GM21515 (cell line): ENCODE measurements around the gene RIPK1.

ENCODE experiments used
- ATAC-seq: cut with Tn5 transposase; IDR thresholded peaks from one replicate; pipeline ENCODE4 v1.9.1; 2021; ENCODE audit not compliant: unreplicated experiment

RIPK1 gene

DNA sequence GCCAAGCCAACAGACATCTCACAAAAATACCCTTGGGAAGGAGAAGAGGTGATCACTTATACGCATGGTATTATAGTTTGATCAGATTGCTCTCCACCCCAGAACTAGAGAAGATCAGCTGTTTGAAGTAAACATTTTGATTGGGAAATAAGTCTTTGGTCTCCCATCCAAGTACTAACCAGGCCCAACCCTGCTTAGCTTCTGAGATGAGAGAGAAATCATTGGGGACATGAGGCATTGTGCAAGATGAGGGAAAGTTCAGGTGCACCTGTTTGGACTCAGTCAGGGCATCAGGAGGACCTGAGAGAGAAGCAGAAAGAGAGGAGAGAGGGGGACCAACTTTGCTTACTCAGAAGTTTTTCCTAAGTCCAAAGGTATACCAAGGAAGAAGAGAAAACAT, 11.4 kb downstream of the RIPK1 start:
- ATAC-seq: no peak

DNA sequence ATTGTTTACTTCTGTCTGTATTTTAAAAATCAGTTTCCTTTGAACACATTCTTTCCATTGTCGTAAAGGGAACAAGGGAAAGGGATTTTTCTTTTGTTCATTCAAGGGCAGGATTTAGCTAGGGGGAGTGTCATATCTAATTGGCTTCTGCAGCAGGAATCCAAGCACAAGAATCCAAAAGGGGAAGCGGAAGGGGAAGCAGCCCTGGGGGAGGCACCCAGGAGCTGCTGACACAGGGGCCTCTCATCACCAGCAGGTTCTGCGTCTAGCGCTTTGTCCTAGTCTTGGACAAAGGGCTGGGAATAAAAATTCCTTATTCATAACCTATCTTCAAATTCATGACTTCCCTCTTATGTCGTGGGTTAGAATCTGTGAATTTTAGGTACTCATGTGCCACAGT, 13.7 kb downstream of the RIPK1 start:
- no peak for ATAC-seq

GRCh38 chr6:3085074-3085473, 16.8 kb downstream of the RIPK1 start:
- ATAC-seq: no peak

DNA sequence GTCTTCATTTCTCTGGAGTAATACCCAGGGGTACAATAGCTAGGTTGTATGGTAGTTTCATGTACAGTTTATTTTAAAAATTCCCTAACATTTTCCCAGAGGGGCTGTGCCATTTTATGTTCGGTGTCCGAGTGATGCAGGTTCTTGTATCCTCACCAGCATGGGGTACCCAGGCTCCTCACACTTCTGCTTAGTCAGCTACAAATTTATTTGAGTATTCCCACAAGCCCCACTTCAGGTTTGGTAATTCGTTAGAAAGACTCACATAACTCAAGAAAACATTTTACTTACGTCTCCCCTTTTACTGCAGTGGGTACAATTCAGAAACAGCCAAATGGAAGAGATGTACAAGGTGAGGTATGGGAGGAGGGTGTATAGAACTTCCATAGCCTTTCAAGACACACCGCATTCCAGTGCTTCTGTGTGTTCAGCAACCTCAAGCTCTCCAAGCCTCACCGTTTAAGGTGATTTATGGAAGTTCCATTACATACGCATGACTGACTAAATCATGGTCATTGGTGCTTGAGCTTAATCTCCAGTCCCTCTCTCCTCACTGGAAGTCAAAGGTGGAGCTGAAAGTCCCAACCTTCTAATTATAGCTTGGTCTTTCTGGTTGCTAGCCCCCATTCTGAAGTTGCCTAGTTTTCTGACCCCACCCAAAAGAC, 18.1 kb downstream of the RIPK1 start:
- no peak for ATAC-seq

DNA sequence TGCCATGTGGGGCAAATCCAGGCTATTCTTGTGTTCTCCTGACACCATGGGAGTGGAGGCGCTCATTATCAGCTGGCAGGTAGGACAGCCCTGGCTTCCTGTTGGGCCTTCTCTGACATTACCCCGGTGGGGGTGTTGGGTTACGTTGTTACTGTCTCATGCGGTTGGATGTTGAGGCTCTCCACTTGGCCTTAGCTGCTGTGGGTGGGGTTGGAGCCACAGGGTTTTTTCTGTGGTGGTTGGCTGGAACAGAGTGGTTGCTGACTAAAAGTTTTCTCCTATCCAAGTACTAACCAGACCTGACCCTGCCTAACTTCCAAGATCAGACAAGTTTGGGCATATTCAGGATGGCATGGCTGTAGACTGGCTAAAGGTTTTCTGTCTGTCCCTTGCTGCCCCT, 20.2 kb downstream of the RIPK1 start:
- ATAC-seq: no peak

- ATAC-seq: no peak
These were observed 20.7 kb downstream of the RIPK1 start for GRCh38 chr6:3088968-3089367.

GRCh38 chr6:3090013-3090412, 21.7 kb downstream of the RIPK1 start:
- ATAC-seq: no peak

- no peak for ATAC-seq
These were observed 26.5 kb downstream of the RIPK1 start for GRCh38 chr6:3094815-3095214.

DNA sequence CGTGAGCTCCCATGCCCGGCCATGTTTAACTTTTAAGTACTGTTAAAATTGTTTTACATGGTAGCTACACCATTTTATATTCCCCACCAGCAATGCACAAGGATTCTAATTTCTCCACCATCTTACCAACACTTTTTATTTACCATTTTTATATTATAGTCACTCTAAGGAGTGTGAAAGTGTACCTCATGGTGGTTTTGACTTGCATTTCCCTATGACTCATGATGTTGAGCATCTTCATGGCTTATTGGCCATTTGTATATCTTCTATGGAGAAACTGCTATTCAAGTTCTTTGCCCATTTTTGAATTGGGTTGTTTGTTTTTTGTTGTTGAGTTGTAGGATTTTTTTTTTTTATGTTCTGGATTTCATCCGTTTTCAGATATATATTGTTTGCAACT, 34.6 kb downstream of the RIPK1 start:
- no peak for ATAC-seq

DNA sequence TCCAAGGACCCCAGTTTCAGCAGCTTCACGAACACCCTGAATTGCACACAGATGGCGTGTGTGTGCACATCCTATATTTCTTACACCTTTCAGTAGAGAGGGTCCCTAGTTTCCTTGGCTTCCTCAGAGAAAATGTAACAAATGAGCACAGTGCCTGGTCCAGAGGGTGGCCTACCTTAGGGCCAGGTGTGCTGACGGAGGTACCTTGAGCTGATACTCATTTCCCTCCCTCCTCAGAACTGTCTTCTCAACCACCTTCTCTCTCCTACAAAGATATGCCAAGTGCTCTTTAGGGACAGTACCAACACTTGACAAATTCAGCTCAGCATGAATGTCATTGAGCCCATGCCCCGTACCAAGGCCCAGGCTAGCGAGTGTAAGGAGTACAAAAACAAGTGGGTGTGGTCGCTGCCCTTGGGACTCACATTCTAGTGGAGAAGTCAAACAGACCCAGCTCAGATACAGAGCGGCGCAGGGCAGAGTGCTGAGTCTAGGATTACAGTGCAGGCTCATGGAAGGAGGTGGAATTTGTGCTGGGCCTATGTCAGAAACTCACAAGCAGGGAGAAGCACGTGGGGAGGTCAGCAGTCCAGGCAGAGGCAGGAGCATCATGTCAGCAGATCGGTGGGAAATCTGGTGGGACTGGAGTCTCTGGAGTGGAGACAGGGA, 40.6 kb downstream of the RIPK1 start:
- ATAC-seq: no peak

GRCh38 chr6:3109761-3110160, 41.5 kb downstream of the RIPK1 start:
- ATAC-seq: no peak

- ATAC-seq: no peak
These were observed 46.1 kb downstream of the RIPK1 start for GRCh38 chr6:3114377-3114776.

DNA sequence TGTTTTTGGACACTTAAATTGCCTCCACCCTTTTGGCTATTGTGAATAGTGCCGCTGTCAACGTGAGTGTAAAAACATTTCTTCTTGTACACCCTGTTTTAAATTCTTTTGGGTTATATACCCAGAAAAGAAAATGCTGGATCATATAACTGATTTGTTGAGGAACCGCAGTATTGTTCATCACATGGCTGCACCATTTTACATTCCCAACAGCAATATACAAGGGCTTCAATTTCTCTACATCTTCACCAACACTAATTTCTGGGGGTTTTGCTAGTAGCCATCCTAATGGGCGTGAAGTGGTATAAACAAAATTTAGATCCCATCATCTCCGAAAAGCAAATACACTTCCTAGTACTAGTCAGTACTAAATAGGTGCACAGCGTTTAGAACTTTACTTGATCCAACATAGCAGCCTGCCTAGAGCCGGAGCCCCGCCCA, 49.6 kb downstream of the RIPK1 start:
- ATAC-seq: no peak

DNA sequence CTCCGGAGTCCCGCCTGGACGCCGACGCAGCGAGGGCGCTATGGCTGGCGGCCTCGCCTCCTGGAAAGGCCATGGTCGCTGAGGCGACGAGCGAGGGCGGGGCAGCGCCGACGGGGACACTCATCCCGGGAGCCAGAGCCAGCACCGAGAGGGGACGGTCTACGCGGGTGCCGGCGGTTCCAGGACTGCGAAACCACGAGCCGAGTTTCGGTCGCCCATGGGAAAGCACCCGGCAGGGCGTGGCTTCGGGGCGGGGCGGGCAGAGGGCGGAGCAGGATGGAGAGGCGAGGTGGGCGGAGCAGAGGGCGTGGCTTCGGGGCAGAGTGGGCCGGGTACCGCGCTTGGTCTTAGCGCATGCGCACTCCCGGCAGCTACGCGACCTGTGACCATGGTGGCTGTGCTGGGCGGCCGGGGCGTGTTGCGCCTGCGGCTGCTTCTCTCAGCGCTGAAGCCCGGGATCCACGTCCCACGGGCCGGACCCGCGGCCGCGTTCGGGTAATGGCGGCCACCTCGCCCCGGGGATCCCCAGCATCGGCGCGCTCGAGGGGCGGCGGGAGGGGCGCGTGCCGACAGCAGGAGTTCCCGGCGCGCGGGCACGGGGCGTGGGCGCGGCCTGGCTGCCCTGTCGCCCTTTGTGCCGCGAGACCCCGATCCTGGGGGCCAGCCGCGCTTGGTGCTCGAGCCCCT, 50.2 kb downstream of the RIPK1 start, which contains the start of gene BPHL:
Gene BPHL, plus strand, starts transcription at position 359 of the 687 bp plus-strand sequence. Its CDS starts 30 bp downstream, at position 389.
- ATAC-seq: peak; percentile 88

GRCh38 chr6:3119040-3119723, 50.9 kb downstream of the RIPK1 start:
- ATAC-seq: peak; percentile 37

DNA sequence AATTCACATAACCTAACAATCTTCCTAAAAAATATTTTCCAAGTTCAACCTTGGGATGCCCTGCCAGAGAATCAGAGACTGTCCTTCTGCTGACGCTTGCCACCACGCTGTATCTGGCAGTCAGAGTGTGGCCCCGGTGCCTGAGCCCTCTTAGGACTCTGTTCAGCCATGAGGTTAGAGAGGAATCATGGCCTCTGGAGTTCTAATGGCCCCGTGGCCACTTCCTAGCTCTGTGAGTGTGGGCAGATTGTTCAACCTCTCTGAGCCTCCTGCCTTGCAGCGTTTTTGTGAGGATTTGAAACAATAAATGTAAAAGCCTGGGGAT, 52.4 kb downstream of the RIPK1 start:
- ATAC-seq: no peak

DNA sequence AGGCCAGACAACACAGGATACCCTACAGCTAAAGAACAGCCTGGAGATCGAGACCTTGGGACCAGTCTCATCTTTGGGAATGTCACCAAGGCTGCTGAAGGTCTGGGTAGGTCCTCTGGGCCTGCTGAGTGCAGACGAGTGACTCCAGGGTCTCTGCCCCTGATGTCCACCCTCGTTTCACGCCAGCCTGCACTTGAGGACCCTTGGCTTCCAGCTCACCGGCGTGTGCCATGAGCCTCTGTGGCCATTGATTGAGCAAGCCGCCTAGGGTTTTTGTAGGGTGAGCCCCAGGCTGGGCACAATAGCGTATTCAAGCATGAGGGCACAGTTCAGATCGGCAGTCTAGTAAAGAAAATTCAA, 54.5 kb downstream of the RIPK1 start:
- ATAC-seq: no peak

GRCh38 chr6:3124667-3125066, 56.4 kb downstream of the RIPK1 start:
- ATAC-seq: no peak

- no peak for ATAC-seq
These were observed 57.5 kb downstream of the RIPK1 start for GRCh38 chr6:3125815-3126214.

DNA sequence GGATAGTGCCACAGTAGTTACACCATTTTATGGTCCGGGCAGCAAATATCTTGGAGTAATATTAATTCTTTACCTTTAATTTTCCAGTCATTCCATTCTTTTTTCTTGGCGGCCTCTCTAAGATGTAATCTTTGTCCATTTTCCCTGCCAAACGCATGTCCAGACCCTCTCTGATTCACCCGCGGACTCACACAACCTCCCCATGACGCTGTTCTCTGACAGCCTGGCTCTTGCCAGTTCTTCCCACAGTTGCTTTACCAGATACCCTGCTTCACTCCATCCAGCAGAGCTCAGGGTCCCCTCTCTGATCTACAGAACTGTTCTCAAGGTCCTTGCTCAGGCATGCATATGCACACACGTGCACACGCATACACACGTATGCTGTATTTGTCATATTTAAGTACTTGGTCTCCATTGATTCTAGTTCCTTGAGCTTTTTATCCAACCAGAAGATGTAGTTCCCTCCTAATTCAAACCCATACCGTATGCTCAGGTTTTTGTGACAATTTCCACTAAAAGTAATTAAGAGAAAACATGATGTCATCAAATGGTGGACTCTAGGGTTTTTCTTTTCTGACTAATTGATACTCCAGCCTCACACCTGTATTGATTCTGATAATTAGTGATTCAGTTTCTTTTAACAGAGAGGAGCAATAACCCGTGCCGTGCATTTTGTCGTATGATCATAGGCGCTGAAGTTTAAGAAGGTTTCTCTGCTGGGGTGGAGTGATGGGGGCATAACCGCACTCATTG, 60.2 kb downstream of the RIPK1 start:
- no peak for ATAC-seq

DNA sequence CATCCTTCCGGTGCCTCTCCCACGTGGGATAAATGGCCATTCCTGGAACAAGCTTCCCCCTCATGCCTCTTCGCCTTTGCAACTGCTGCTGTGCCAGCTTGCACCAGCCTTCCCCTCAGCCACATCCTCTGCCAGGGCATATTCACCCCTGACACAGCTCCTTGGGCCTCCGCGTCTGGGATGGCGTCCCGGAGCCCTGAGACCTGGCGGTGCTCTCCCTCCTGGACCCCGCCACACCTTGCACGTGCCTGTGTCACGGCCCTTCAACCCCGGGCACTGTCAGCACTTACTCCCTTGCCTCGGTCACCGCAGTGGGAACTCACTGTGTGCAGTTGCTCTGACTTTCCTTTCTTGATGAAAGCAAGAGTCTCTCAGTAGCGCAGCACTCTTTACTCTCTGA, 63.4 kb downstream of the RIPK1 start:
- ATAC-seq: no peak
